Activated naive CD4-positive, alpha-beta T cell treated with anti-CD3 and anti-CD28 coated beads, Interleukin-2, amount 10 ng/mL, durations not matched to agents 7 days and 5 days (primary cell): ENCODE results near the gene DNAH14.
"Not testable (repeated sequence)": the region's sequence is repeated elsewhere in the genome, so short reads cannot be mapped to it uniquely, and the experiment has no call there.

Experiments
- CTCF ChIA-PET: fragments of 350-600 bp; sonication (Branson Sonifier 250); formaldehyde crosslinking; loops from one replicate; lab custom pipeline; 2021; ENCODE audit warnings: antibody characterized with exemption; lab: Charles Lee
- DNase-seq: peaks from one replicate; pipeline ENCODE4 v3.0.0-alpha.2; 2020
- H3K27ac Mint-ChIP-seq: one replicate; pipeline ENCODE4 v1.8.0; 2021; ENCODE audit warnings: mild to moderate bottlenecking, moderate library complexity, mixed read lengths
- H3K27me3 Mint-ChIP-seq: one replicate; pipeline ENCODE4 v1.8.0; 2021; ENCODE audit warnings: mild to moderate bottlenecking, mixed read lengths
- H3K36me3 Mint-ChIP-seq: one replicate; pipeline ENCODE4 v1.8.0; 2021; ENCODE audit warnings: mixed read lengths
- H3K4me1 Mint-ChIP-seq: one replicate; pipeline ENCODE4 v1.8.0; 2021; ENCODE audit warnings: mixed read lengths
- H3K4me3 Mint-ChIP-seq: one replicate; pipeline ENCODE4 v1.8.0; 2021; ENCODE audit warnings: mild to moderate bottlenecking, moderate library complexity, mixed read lengths
- H3K9me3 Mint-ChIP-seq: one replicate; pipeline ENCODE4 v1.8.0; 2021; ENCODE audit warnings: mixed read lengths

The DNAH14 gene

GRCh38 chr1:225319871-225320270 is 390.4 kb downstream of the DNAH14 start:
- Mint-ChIP-seq H3K27ac (no peak overlapping the region), H3K27me3 (peaks cover 3% of the 10 kb centered on the region), H3K36me3 (no peaks in the 10 kb centered on the region), H3K9me3 (no peaks in the 10 kb centered on the region), H3K4me3 (no peak overlapping the region), H3K4me1 (no peaks in the 10 kb centered on the region)
- CTCF ChIA-PET = interaction anchor here (1.3 to 2.9 kb wide), 2 partner anchors 11 to 24 kb away, joined by 4 to 12 read pairs; no protein-coding TSS in a partner anchor
- no peak for DNase-seq

GRCh38 chr1:225321784-225322183 is 392.3 kb downstream of the DNAH14 start:
- DNase-seq = no peak
- Mint-ChIP-seq H3K36me3 (no peaks in the 10 kb centered on the region), H3K27me3 (no peaks in the 10 kb centered on the region), H3K4me1 (no peaks in the 10 kb centered on the region), H3K27ac (no peak overlapping the region), H3K9me3 (no peaks in the 10 kb centered on the region), H3K4me3 (no peak overlapping the region)
- CTCF ChIA-PET = no interaction called here

- DNase-seq = no peak
- no peaks in the 10 kb centered on the region for H3K9me3 Mint-ChIP-seq
- no peaks in the 10 kb centered on the region for H3K4me1 Mint-ChIP-seq
- H3K4me3 Mint-ChIP-seq = no peak overlapping the region
- peaks cover 5% of the 10 kb centered on the region for H3K27me3 Mint-ChIP-seq
- H3K27ac Mint-ChIP-seq = no peak overlapping the region
- CTCF ChIA-PET = no interaction called here
- H3K36me3 Mint-ChIP-seq = no peaks in the 10 kb centered on the region
These were observed 399.6 kb downstream of the DNAH14 start for GRCh38 chr1:225329041-225329440.

GRCh38 chr1:225329996-225330395 is 400.5 kb downstream of the DNAH14 start:
- H3K4me3 Mint-ChIP-seq, H3K4me1 Mint-ChIP-seq, H3K36me3 Mint-ChIP-seq, H3K9me3 Mint-ChIP-seq, CTCF ChIA-PET, H3K27me3 Mint-ChIP-seq, H3K27ac Mint-ChIP-seq, DNase-seq: not testable (repeated sequence)

GRCh38 chr1:225332686-225333085 is 403.2 kb downstream of the DNAH14 start:
- CTCF ChIA-PET = no interaction called here
- H3K4me1 Mint-ChIP-seq = no peaks in the 10 kb centered on the region
- H3K27ac Mint-ChIP-seq = no peak overlapping the region
- DNase-seq = no peak
- H3K27me3 Mint-ChIP-seq = peaks cover 2% of the 10 kb centered on the region
- no peaks in the 10 kb centered on the region for H3K36me3 Mint-ChIP-seq
- H3K4me3 Mint-ChIP-seq = no peak overlapping the region
- H3K9me3 Mint-ChIP-seq = no peaks in the 10 kb centered on the region

- DNase-seq, H3K27me3 Mint-ChIP-seq, H3K4me3 Mint-ChIP-seq, CTCF ChIA-PET, H3K9me3 Mint-ChIP-seq, H3K4me1 Mint-ChIP-seq, H3K36me3 Mint-ChIP-seq, H3K27ac Mint-ChIP-seq: not testable (repeated sequence)
These were observed 405.8 kb downstream of the DNAH14 start for GRCh38 chr1:225335098-225335778.

- Mint-ChIP-seq H3K4me1 (no peaks in the 10 kb centered on the region), H3K9me3 (no peaks in the 10 kb centered on the region), H3K27me3 (peaks cover 10% of the 10 kb centered on the region), H3K36me3 (no peaks in the 10 kb centered on the region), H3K27ac (no peak overlapping the region), H3K4me3 (no peak overlapping the region)
- no peak for DNase-seq
- CTCF ChIA-PET = interaction anchor here (1.1 kb wide), 1 partner anchor 20 kb away, joined by 3 read pairs; no protein-coding TSS in a partner anchor
These were observed 409.1 kb downstream of the DNAH14 start for GRCh38 chr1:225338545-225338944.

- H3K27ac Mint-ChIP-seq = no peak overlapping the region
- CTCF ChIA-PET = interaction anchor here (0.7 kb wide), 1 partner anchor 23 kb away, joined by 4 read pairs; no protein-coding TSS in a partner anchor
These were observed 412.2 kb downstream of the DNAH14 start for GRCh38 chr1:225341642-225342041.

GRCh38 chr1:225342695-225343094 is 413.2 kb downstream of the DNAH14 start:
- Mint-ChIP-seq H3K27me3 (peaks cover 10% of the 10 kb centered on the region), H3K9me3 (no peaks in the 10 kb centered on the region), H3K27ac (no peak overlapping the region), H3K4me1 (no peaks in the 10 kb centered on the region), H3K4me3 (no peak overlapping the region), H3K36me3 (no peaks in the 10 kb centered on the region)
- CTCF ChIA-PET = interaction anchor here (0.8 to 1.0 kb wide), 2 partner anchors 11 to 23 kb away, joined by 3 to 4 read pairs; no protein-coding TSS in a partner anchor
- no peak for DNase-seq

More at GRCh38 chr1:225341642-225342041, 412.2 kb downstream of the DNAH14 start:
- DNase-seq = no peak
- no peaks in the 10 kb centered on the region for H3K36me3 Mint-ChIP-seq
- no peaks in the 10 kb centered on the region for H3K4me1 Mint-ChIP-seq
- H3K4me3 Mint-ChIP-seq = no peak overlapping the region
- no peaks in the 10 kb centered on the region for H3K9me3 Mint-ChIP-seq
- peaks cover 10% of the 10 kb centered on the region for H3K27me3 Mint-ChIP-seq

GRCh38 chr1:225343618-225344017 is 414.1 kb downstream of the DNAH14 start:
- Mint-ChIP-seq H3K27ac (no peak overlapping the region), H3K9me3 (peaks cover 7% of the 10 kb centered on the region), H3K36me3 (no peaks in the 10 kb centered on the region), H3K27me3 (peaks cover 16% of the 10 kb centered on the region), H3K4me3 (no peak overlapping the region), H3K4me1 (no peaks in the 10 kb centered on the region)
- CTCF ChIA-PET = interaction anchor here (0.8 to 1.0 kb wide), 2 partner anchors 12 to 24 kb away, joined by 3 to 4 read pairs; no protein-coding TSS in a partner anchor
- no peak for DNase-seq

GRCh38 chr1:225347123-225347683 is 417.7 kb downstream of the DNAH14 start:
- DNase-seq = no peak
- H3K4me3 Mint-ChIP-seq = no peak overlapping the region
- peaks cover 7% of the 10 kb centered on the region for H3K9me3 Mint-ChIP-seq
- peaks cover 8% of the 10 kb centered on the region for H3K27me3 Mint-ChIP-seq
- CTCF ChIA-PET = no interaction called here
- no peaks in the 10 kb centered on the region for H3K4me1 Mint-ChIP-seq
- no peak overlapping the region for H3K27ac Mint-ChIP-seq
- no peaks in the 10 kb centered on the region for H3K36me3 Mint-ChIP-seq

GRCh38 chr1:225348400-225348799 is 418.9 kb downstream of the DNAH14 start:
- CTCF ChIA-PET = no interaction called here
- Mint-ChIP-seq H3K4me3 (no peak overlapping the region), H3K4me1 (no peaks in the 10 kb centered on the region), H3K36me3 (no peaks in the 10 kb centered on the region), H3K9me3 (peaks cover 7% of the 10 kb centered on the region), H3K27ac (no peak overlapping the region), H3K27me3 (peaks cover 9% of the 10 kb centered on the region)
- no peak for DNase-seq

- Mint-ChIP-seq H3K9me3 (peaks cover 7% of the 10 kb centered on the region), H3K27ac (no peak overlapping the region), H3K27me3 (peaks cover 9% of the 10 kb centered on the region), H3K4me1 (no peaks in the 10 kb centered on the region), H3K4me3 (no peak overlapping the region), H3K36me3 (no peaks in the 10 kb centered on the region)
- DNase-seq = no peak
- CTCF ChIA-PET = no interaction called here
These were observed 420.4 kb downstream of the DNAH14 start for GRCh38 chr1:225349826-225350225.

- Mint-ChIP-seq H3K4me1 (no peaks in the 10 kb centered on the region), H3K9me3 (peaks cover 7% of the 10 kb centered on the region), H3K27ac (no peak overlapping the region), H3K36me3 (no peaks in the 10 kb centered on the region), H3K4me3 (no peak overlapping the region), H3K27me3 (peaks cover 16% of the 10 kb centered on the region)
- no peak for DNase-seq
- CTCF ChIA-PET = no interaction called here
These were observed 421.4 kb downstream of the DNAH14 start for GRCh38 chr1:225350872-225351271.

GRCh38 chr1:225354906-225355305 is 425.4 kb downstream of the DNAH14 start:
- CTCF ChIA-PET = no interaction called here
- DNase-seq = no peak
- H3K4me3 Mint-ChIP-seq = no peak overlapping the region
- H3K27me3 Mint-ChIP-seq = peaks cover 19% of the 10 kb centered on the region
- H3K4me1 Mint-ChIP-seq = no peaks in the 10 kb centered on the region
- H3K9me3 Mint-ChIP-seq = no peaks in the 10 kb centered on the region
- no peak overlapping the region for H3K27ac Mint-ChIP-seq
- no peaks in the 10 kb centered on the region for H3K36me3 Mint-ChIP-seq
